CD4-positive, alpha-beta memory T cell (primary cell): ENCODE results near the gene MANF. TPM values are rescaled to one million over a fixed set of nuclear protein-coding genes. Genes with fewer than 3 reads are reported as not detected.
A peak's percentile ranks its signal among the peaks of the same experiment; 100 is the strongest.

Experiments used
- CTCF ChIA-PET: fragments of 350-600 bp; sonication (Branson Sonifier 250); formaldehyde crosslinking; loops from one replicate; lab custom pipeline; 2021; ENCODE audit warnings: inconsistent platforms; ENCODE audit not compliant: partially characterized antibody; lab: Charles Lee
- POLR2A ChIA-PET: fragments of 350-600 bp; sonication (Branson Sonifier 250); formaldehyde crosslinking; loops from one replicate; lab custom pipeline; 2021; ENCODE audit not compliant: partially characterized antibody; lab: Charles Lee
- DNase-seq, 5 donors: peaks; one replicate each; pipeline versions ENCODE4 v3.0.0 to v3.0.0-alpha.2; 2020 to 2022; ENCODE audit warnings: mixed read lengths in 1 of 5
- H3K27ac ChIP-seq: one replicate; pipeline ENCODE4 v1.7.0; 2013; ENCODE audit warnings: low read depth, low read length
- H3K27me3 ChIP-seq: 2 replicates; pipeline ENCODE4 v1.7.0; 2013; ENCODE audit warnings: mild to moderate bottlenecking, low read length, moderate library complexity; ENCODE audit not compliant: insufficient read depth
- H3K36me3 ChIP-seq: 2 replicates; pipeline ENCODE4 v1.7.0; 2013; ENCODE audit warnings: mild to moderate bottlenecking, low read length, moderate library complexity; ENCODE audit not compliant: insufficient read depth
- H3K4me1 ChIP-seq: 2 replicates; pipeline ENCODE4 v1.7.0; 2013; ENCODE audit warnings: mild to moderate bottlenecking, low read length, moderate library complexity; ENCODE audit not compliant: insufficient read depth
- H3K4me3 ChIP-seq, 2 donors: one replicate each; pipeline ENCODE4 v1.7.0; 2013; ENCODE audit warnings: low read length in 2 of 2, mild to moderate bottlenecking in 1 of 2
- H3K9me3 ChIP-seq, 2 donors: one replicate each; pipeline ENCODE4 v1.7.0; 2013; ENCODE audit warnings: low read length in 2 of 2, control low read depth in 1 of 2; ENCODE audit not compliant: control insufficient read depth in 1 of 2
- H3K27ac Mint-ChIP-seq, 7 donors: one replicate each; pipeline ENCODE4 v1.8.0; 2020 to 2021; ENCODE audit warnings: mixed read lengths in 7 of 7, mild to moderate bottlenecking in 6 of 7, inconsistent platforms in 3 of 7, moderate library complexity in 3 of 7
- H3K27me3 Mint-ChIP-seq, 2 donors: one replicate each; pipeline ENCODE4 v1.8.0; 2020 to 2021; ENCODE audit warnings: mixed read lengths in 2 of 2
- H3K36me3 Mint-ChIP-seq, 2 donors: one replicate each; pipeline ENCODE4 v1.8.0; 2020 to 2021; ENCODE audit warnings: mixed read lengths in 2 of 2, inconsistent platforms in 1 of 2, mild to moderate bottlenecking in 1 of 2
- H3K4me1 Mint-ChIP-seq, 4 donors: one replicate each; pipeline ENCODE4 v1.8.0; 2020 to 2021; ENCODE audit warnings: mixed read lengths in 4 of 4, mild to moderate bottlenecking in 1 of 4
- H3K4me3 Mint-ChIP-seq, 8 donors: one replicate each; pipeline ENCODE4 v1.8.0; 2020 to 2021; ENCODE audit warnings: mixed read lengths in 8 of 8, mild to moderate bottlenecking in 7 of 8, moderate library complexity in 6 of 8, inconsistent platforms in 3 of 8
- H3K9me3 Mint-ChIP-seq, 8 donors: one replicate each; pipeline ENCODE4 v1.8.0; 2020 to 2021; ENCODE audit warnings: mixed read lengths in 8 of 8, mild to moderate bottlenecking in 5 of 8, inconsistent platforms in 3 of 8, moderate library complexity in 1 of 8
- intact Hi-C: fragments of 100-400 bp; cut with micrococcal nuclease; formaldehyde crosslinking; loops from one replicate; pipeline ENCODE4 v1.15.1; 2023
- polyA plus RNA-seq, 2 donors: library from polyadenylated mRNA; unstranded; fragments of 300-500 nt; fragmentation: Illumina TruSeq; gene quantifications; one replicate each; pipeline ENCODE4 v1.2.3, GENCODE V29; 2021
- total RNA-seq, 2 experiments: library from RNA; stranded (reverse); gene quantifications; one replicate each; pipeline ENCODE4 v1.2.3, GENCODE V29; 2021

Gene MANF
- total and polyA plus RNA-seq, 4 experiments from 2014 or later: 39.0 to 79.0 (median 69.4) TPM

GRCh38 chr3:51397392-51397791, 12.3 kb downstream of the MANF start:
- Histone ChIP-seq H3K27ac (no peak overlapping the region), H3K27me3 (no peaks in the 10 kb centered on the region), H3K4me1 (peaks cover 45% of the 10 kb centered on the region), H3K9me3 (no peaks in the 10 kb centered on the region), H3K4me3 (no peak overlapping the region), H3K36me3 (peaks cover 81% of the 10 kb centered on the region)
- Mint-ChIP-seq H3K4me1 (peaks cover 25 to 59% (median 41%) of the 10 kb centered on the region in 4 donors), H3K36me3 (peaks cover 45 to 77% of the 10 kb centered on the region in 2 donors), H3K27me3 (no peaks in the 10 kb centered on the region), H3K27ac (peak overlapping the region in 6 of 7 donors; percentile 3 to 88 (median 60)), H3K4me3 (no peak overlapping the region), H3K9me3 (no peaks in the 10 kb centered on the region)
- no peak for DNase-seq
- POLR2A ChIA-PET: interaction anchor here (1.2 to 1.4 kb wide), 3 partner anchors 10 to 13 kb away, joined by 3 to 6 read pairs (median 4); partner anchors contain the start of gene MANF
- CTCF ChIA-PET: interaction anchor here (1.0 to 1.3 kb wide), 3 partner anchors 9 to 37 kb away, joined by 3 to 4 read pairs (median 3); no protein-coding TSS in a partner anchor
- intact Hi-C loops: no loop called here

- Mint-ChIP-seq H3K27me3 (no peaks in the 10 kb centered on the region), H3K27ac (peak overlapping the region in 2 of 7 donors; percentile 77 to 86), H3K4me3 (no peak overlapping the region), H3K4me1 (peaks cover 26 to 55% (median 36%) of the 10 kb centered on the region in 4 donors), H3K36me3 (peaks cover 44 to 80% of the 10 kb centered on the region in 2 donors), H3K9me3 (no peaks in the 10 kb centered on the region)
- ChIA-PET CTCF (interaction anchor here (1.0 to 1.6 kb wide), 2 partner anchors 8 to 9 kb away, joined by 3 to 6 read pairs; partner anchors contain the start of gene RBM15B), POLR2A (interaction anchor here (1.4 kb wide), 1 partner anchor 9 kb away, joined by 3 read pairs; no protein-coding TSS in a partner anchor)
- Histone ChIP-seq H3K9me3 (no peaks in the 10 kb centered on the region), H3K27ac (no peak overlapping the region), H3K4me3 (no peak overlapping the region), H3K4me1 (peaks cover 32% of the 10 kb centered on the region), H3K27me3 (no peaks in the 10 kb centered on the region), H3K36me3 (peaks cover 78% of the 10 kb centered on the region)
- no peak for DNase-seq
- intact Hi-C loops: no loop called here
Observed at GRCh38 chr3:51398595-51399310, 13.7 kb downstream of the MANF start.

- H3K36me3 Mint-ChIP-seq: peaks cover 35 to 72% of the 10 kb centered on the region in 2 donors
- no peak overlapping the region for H3K27ac ChIP-seq
- peaks cover 64% of the 10 kb centered on the region for H3K36me3 ChIP-seq
Observed at GRCh38 chr3:51400166-51400565, 15.1 kb downstream of the MANF start.

GRCh38 chr3:51401735-51402134, 16.6 kb downstream of the MANF start:
- H3K4me3 Mint-ChIP-seq: no peak overlapping the region
- intact Hi-C loops: no loop called here
- ChIA-PET POLR2A (interaction anchor here (2.4 kb wide), 1 partner anchor 9 kb away, joined by 8 read pairs; no protein-coding TSS in a partner anchor), CTCF (interaction anchor here (1.2 to 1.6 kb wide), 2 partner anchors 12 to 281 kb away, joined by 3 to 4 read pairs; no protein-coding TSS in a partner anchor)
- no peak for DNase-seq
- H3K4me1 ChIP-seq: peaks cover 7% of the 10 kb centered on the region
- no peaks in the 10 kb centered on the region for H3K27me3 Mint-ChIP-seq
- no peak overlapping the region for H3K4me3 ChIP-seq
- H3K9me3 ChIP-seq: no peaks in the 10 kb centered on the region
- H3K27ac Mint-ChIP-seq: peak overlapping the region in 2 of 7 donors; percentile 42 to 70
- H3K4me1 Mint-ChIP-seq: peaks cover 15 to 45% (median 22%) of the 10 kb centered on the region in 4 donors
- H3K36me3 Mint-ChIP-seq: peaks cover 27 to 66% of the 10 kb centered on the region in 2 donors
- no peaks in the 10 kb centered on the region for H3K27me3 ChIP-seq
- no peaks in the 10 kb centered on the region for H3K9me3 Mint-ChIP-seq
- H3K36me3 ChIP-seq: peaks cover 48% of the 10 kb centered on the region
- no peak overlapping the region for H3K27ac ChIP-seq

More at GRCh38 chr3:51400166-51400565, 15.1 kb downstream of the MANF start:
- POLR2A ChIA-PET: interaction anchor here (1.4 kb wide), 1 partner anchor 8 kb away, joined by 3 read pairs; no protein-coding TSS in a partner anchor
- no peaks in the 10 kb centered on the region for H3K9me3 ChIP-seq
- peaks cover 19 to 53% (median 30%) of the 10 kb centered on the region in 4 donors for H3K4me1 Mint-ChIP-seq
- no peak overlapping the region for H3K4me3 ChIP-seq
- peaks cover 22% of the 10 kb centered on the region for H3K4me1 ChIP-seq
- no peak for DNase-seq
- no peaks in the 10 kb centered on the region for H3K9me3 Mint-ChIP-seq
- peak overlapping the region; percentile 10 to 87 (median 67) for H3K27ac Mint-ChIP-seq
- no peak overlapping the region for H3K4me3 Mint-ChIP-seq
- H3K27me3 Mint-ChIP-seq: no peaks in the 10 kb centered on the region
- no peaks in the 10 kb centered on the region for H3K27me3 ChIP-seq
- intact Hi-C loops: no loop called here
- CTCF ChIA-PET: interaction anchor here (1.0 to 1.6 kb wide), 3 partner anchors 9 to 11 kb away, joined by 3 to 6 read pairs (median 4); partner anchors contain the start of gene RBM15B

GRCh38 chr3:51403675-51404074, 18.6 kb downstream of the MANF start:
- Mint-ChIP-seq H3K36me3 (peaks cover 29 to 64% of the 10 kb centered on the region in 2 donors), H3K27me3 (no peaks in the 10 kb centered on the region), H3K9me3 (no peaks in the 10 kb centered on the region), H3K27ac (peak overlapping the region in 6 of 7 donors; percentile 24 to 93 (median 74)), H3K4me3 (peak overlapping the region in 1 of 8 donors; percentile 60), H3K4me1 (peaks cover 12 to 43% (median 21%) of the 10 kb centered on the region in 4 donors)
- Histone ChIP-seq H3K36me3 (peaks cover 40% of the 10 kb centered on the region), H3K4me3 (no peak overlapping the region), H3K4me1 (peaks cover 5% of the 10 kb centered on the region), H3K27me3 (no peaks in the 10 kb centered on the region), H3K27ac (no peak overlapping the region), H3K9me3 (no peaks in the 10 kb centered on the region)
- intact Hi-C loops: no loop called here
- CTCF ChIA-PET: interaction anchor here (0.9 kb wide), 1 partner anchor 14 kb away, joined by 5 read pairs; no protein-coding TSS in a partner anchor
- POLR2A ChIA-PET: no interaction called here
- DNase-seq: no peak

- H3K4me1 Mint-ChIP-seq: peaks cover 11 to 35% (median 18%) of the 10 kb centered on the region in 4 donors
- POLR2A ChIA-PET: interaction anchor here (1.2 kb wide), 1 partner anchor 9 kb away, joined by 3 read pairs; no protein-coding TSS in a partner anchor
- peaks cover 41 to 68% of the 10 kb centered on the region in 2 donors for H3K36me3 Mint-ChIP-seq
- intact Hi-C loops: no loop called here
- no peak overlapping the region for H3K27ac ChIP-seq
- H3K27ac Mint-ChIP-seq: peak overlapping the region in 1 of 7 donors; percentile 29
- H3K9me3 Mint-ChIP-seq: no peaks in the 10 kb centered on the region
- H3K4me1 ChIP-seq: peaks cover 5% of the 10 kb centered on the region
- CTCF ChIA-PET: interaction anchor here (0.7 to 1.9 kb wide), 3 partner anchors 19 to 1173 kb away, joined by 3 to 8 read pairs (median 5); no protein-coding TSS in a partner anchor
- H3K9me3 ChIP-seq: no peaks in the 10 kb centered on the region
- no peaks in the 10 kb centered on the region for H3K27me3 ChIP-seq
- peaks cover 32% of the 10 kb centered on the region for H3K36me3 ChIP-seq
- no peak overlapping the region for H3K4me3 ChIP-seq
- no peaks in the 10 kb centered on the region for H3K27me3 Mint-ChIP-seq
- H3K4me3 Mint-ChIP-seq: no peak overlapping the region
- DNase-seq: no peak
Observed at GRCh38 chr3:51408021-51408420, 22.9 kb downstream of the MANF start.
